A172 (cell line): Measurements from ENCODE around the gene ATP8B4. TPM values are rescaled to one million over a fixed set of nuclear protein-coding genes. Genes with fewer than 3 reads are reported as not detected.
"Not testable (repeated sequence)": the region's sequence is repeated elsewhere in the genome, so short reads cannot be mapped to it uniquely, and the experiment has no call there.

Experiments
- DNase-seq: peaks from one replicate; pipeline ENCODE4 v3.0.0-alpha.2; 2015; ENCODE audit warnings: low spot score
- total RNA-seq: library from RNA; depleted of rRNA; stranded (reverse); fragments of >200 nt; shearing (Covaris generic); gene quantifications from 2 replicates; pipeline ENCODE4 v1.2.3, GENCODE V29; 2014; rRNA removed

ATP8B4 gene
- 0.10 and 0.34 TPM in 2 replicates for total RNA-seq

- no peak for DNase-seq
These were observed at the start of gene ATP8B4 for GRCh38 chr15:50119063-50120040. ATP8B4 (minus strand) TSS chr15:50119233; CDS start chr15:50106966, 12,267 bp downstream.

- DNase-seq, result no peak
These were observed 49.3 kb upstream of the ATP8B4 start for GRCh38 chr15:50168379-50168778.

GRCh38 chr15:50167110-50167509, 48.1 kb upstream of the ATP8B4 start:
- DNase-seq, result no peak

GRCh38 chr15:50166216-50166615, 47.2 kb upstream of the ATP8B4 start:
- DNase-seq, result peak; percentile 86

GRCh38 chr15:50164458-50164857, 45.4 kb upstream of the ATP8B4 start:
- DNase-seq, result no peak

GRCh38 chr15:50163719-50164410, 44.8 kb upstream of the ATP8B4 start:
- DNase-seq, result no peak

- DNase-seq, result peak; percentile 89
These were observed 44.1 kb upstream of the ATP8B4 start for GRCh38 chr15:50162969-50163718.

- DNase-seq, result not testable (repeated sequence)
These were observed 39.2 kb upstream of the ATP8B4 start for GRCh38 chr15:50158236-50158635.

GRCh38 chr15:50151476-50151875, 32.4 kb upstream of the ATP8B4 start:
- no peak for DNase-seq

GRCh38 chr15:50150851-50151250, 31.8 kb upstream of the ATP8B4 start:
- DNase-seq, result no peak

- DNase-seq, result no peak
These were observed 31.3 kb upstream of the ATP8B4 start for GRCh38 chr15:50150349-50150748.

- no peak for DNase-seq
These were observed 30.1 kb upstream of the ATP8B4 start for GRCh38 chr15:50149090-50149489.

- peak; percentile 76 for DNase-seq
These were observed 29.4 kb upstream of the ATP8B4 start for GRCh38 chr15:50148362-50148963.

GRCh38 chr15:50146632-50147031, 27.6 kb upstream of the ATP8B4 start:
- no peak for DNase-seq

- DNase-seq, result peak; percentile 71
These were observed 26.4 kb upstream of the ATP8B4 start for GRCh38 chr15:50145451-50145872.

- no peak for DNase-seq
These were observed 25.5 kb upstream of the ATP8B4 start for GRCh38 chr15:50144341-50145120.

- DNase-seq, result no peak
These were observed 24.3 kb upstream of the ATP8B4 start for GRCh38 chr15:50143255-50143860.

- DNase-seq, result no peak
These were observed 22.8 kb upstream of the ATP8B4 start for GRCh38 chr15:50141856-50142255.

- no peak for DNase-seq
These were observed 21.9 kb upstream of the ATP8B4 start for GRCh38 chr15:50140983-50141382.

- DNase-seq, result no peak
These were observed 21.1 kb upstream of the ATP8B4 start for GRCh38 chr15:50140098-50140497.
